ENCODE results near the gene FN1.

The FN1 gene

GRCh38 chr2:215407590-215408264 lies 28.1 kb downstream of the FN1 start:
- ATAC-seq (ENCODE audit: low read depth) = no peak
- Histone ChIP-seq H3K4me1 (ENCODE audit: insufficient read depth, poor library complexity, severe bottlenecking) (peaks cover 13% of the 10 kb centered on the region), H3K36me3 (ENCODE audit: low read depth) (peaks cover 91% of the 10 kb centered on the region), H3K9me3 (ENCODE audit: severe bottlenecking) (no peaks in the 10 kb centered on the region), H3K27me3 (ENCODE audit: insufficient read depth, poor library complexity, severe bottlenecking) (no peaks in the 10 kb centered on the region), H3K4me3 (ENCODE audit: severe bottlenecking) (no peak overlapping the region), H3K27ac (ENCODE audit: poor library complexity, severe bottlenecking) (peak overlapping the region; percentile 81)
- TF ChIP-seq CTCF (IDR thresholded peaks at IDR 0.05; ENCODE audit: poor library complexity, severe bottlenecking) = no peak
- DNase-seq (ENCODE audit: low spot score) = no peak

GRCh38 chr2:215407061-215407460 lies 28.8 kb downstream of the FN1 start:
- Histone ChIP-seq H3K27ac (ENCODE audit: poor library complexity, severe bottlenecking) (no peak overlapping the region), H3K4me3 (ENCODE audit: severe bottlenecking) (no peak overlapping the region), H3K9me3 (ENCODE audit: severe bottlenecking) (no peaks in the 10 kb centered on the region), H3K27me3 (ENCODE audit: insufficient read depth, poor library complexity, severe bottlenecking) (no peaks in the 10 kb centered on the region), H3K36me3 (ENCODE audit: low read depth) (peaks cover 92% of the 10 kb centered on the region), H3K4me1 (ENCODE audit: insufficient read depth, poor library complexity, severe bottlenecking) (peaks cover 13% of the 10 kb centered on the region)
- ATAC-seq (ENCODE audit: low read depth) = no peak
- DNase-seq (ENCODE audit: low spot score) = no peak
- TF ChIP-seq CTCF (IDR thresholded peaks at IDR 0.05; ENCODE audit: poor library complexity, severe bottlenecking) = no peak

DNA sequence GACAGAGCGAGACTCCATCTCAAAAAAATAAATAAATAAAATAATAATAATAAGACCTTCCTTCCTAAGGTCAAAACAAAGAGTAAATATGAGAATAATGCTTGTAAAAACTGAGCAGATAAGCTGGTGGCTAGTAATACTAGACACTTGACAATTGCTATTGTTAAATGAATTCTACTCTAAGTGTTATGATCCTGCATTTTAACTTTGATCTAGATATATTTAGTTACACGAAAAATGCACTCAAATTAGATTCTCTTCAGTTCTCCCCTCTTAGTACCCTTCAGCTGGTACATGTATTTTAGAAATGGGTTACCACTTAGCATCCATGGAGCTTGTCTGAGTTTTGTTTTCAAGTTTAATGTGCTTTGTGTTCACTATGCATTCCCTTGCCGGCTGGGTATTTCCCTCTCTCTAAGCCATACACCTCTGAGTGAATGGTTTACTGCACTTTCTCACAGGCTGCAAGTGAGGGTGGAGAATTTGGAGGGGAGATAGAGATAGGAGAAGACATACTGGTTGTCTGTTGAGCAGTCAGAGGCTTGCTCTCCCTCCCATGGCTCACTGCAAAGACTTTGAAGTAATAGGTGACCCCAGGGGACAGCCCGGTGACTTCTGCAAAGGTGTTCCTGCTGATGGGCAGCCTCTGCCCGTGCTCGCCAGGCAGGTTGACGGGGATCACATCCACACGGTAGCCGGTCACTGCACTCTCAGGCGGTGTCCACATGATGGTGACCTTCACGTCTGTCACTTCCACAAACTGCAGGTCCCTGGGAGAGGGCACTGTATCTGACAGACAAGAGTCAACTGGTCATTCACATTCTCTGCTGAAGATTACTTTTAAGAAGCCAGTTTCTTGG lies 29.9 kb downstream of the FN1 start:
- Histone ChIP-seq H3K4me3 (ENCODE audit: severe bottlenecking) (no peak overlapping the region), H3K4me1 (ENCODE audit: insufficient read depth, poor library complexity, severe bottlenecking) (peaks cover 8% of the 10 kb centered on the region), H3K36me3 (ENCODE audit: low read depth) (peaks cover 98% of the 10 kb centered on the region), H3K27ac (ENCODE audit: poor library complexity, severe bottlenecking) (peak overlapping the region; percentile 6), H3K27me3 (ENCODE audit: insufficient read depth, poor library complexity, severe bottlenecking) (no peaks in the 10 kb centered on the region), H3K9me3 (ENCODE audit: severe bottlenecking) (no peaks in the 10 kb centered on the region)
- no peak for DNase-seq (ENCODE audit: low spot score)
- no peak for TF ChIP-seq CTCF (IDR thresholded peaks at IDR 0.05; ENCODE audit: poor library complexity, severe bottlenecking)
- no peak for ATAC-seq (ENCODE audit: low read depth)

DNA sequence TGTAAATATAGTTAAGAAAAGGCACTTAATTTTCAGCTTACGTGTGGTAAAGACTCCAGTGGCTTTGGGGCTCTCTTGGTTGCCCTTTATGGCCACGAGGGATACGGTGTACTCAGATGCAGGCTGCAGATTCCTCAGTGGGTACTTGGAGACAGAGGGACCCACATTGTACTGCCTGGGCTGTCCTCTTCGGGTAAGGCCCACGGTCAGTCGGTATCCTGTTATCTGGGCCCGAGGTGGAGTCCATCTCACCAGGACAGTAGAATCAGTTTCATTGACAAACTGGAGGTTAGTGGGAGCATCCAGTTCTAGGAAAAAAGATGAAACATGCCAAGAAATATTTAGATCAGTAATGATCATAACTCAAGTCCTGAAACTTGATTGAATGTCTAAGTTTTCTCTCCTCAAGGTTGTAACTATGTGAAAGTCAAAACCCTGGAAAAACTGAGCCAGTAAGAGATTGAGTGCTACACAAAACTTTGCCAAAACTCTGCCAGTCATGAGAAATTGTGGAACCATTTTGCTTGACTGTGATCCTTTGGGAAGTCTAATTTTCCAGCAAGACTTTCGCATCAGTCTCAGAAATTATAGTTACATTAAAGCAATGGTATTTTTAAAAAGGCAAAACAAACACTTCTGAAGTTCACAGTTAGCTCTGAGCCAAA lies 31.4 kb downstream of the FN1 start:
- TF ChIP-seq CTCF (IDR thresholded peaks at IDR 0.05; ENCODE audit: poor library complexity, severe bottlenecking) = no peak
- no peak overlapping the region for H3K27ac ChIP-seq (ENCODE audit: poor library complexity, severe bottlenecking)
- no peak overlapping the region for H3K4me3 ChIP-seq (ENCODE audit: severe bottlenecking)
- ATAC-seq (ENCODE audit: low read depth) (no peak), DNase-seq (ENCODE audit: low spot score) (no peak)
- no peaks in the 10 kb centered on the region for H3K4me1 ChIP-seq (ENCODE audit: insufficient read depth, poor library complexity, severe bottlenecking)
- H3K27me3 ChIP-seq (ENCODE audit: insufficient read depth, poor library complexity, severe bottlenecking) = no peaks in the 10 kb centered on the region
- H3K9me3 ChIP-seq (ENCODE audit: severe bottlenecking) = no peaks in the 10 kb centered on the region
- H3K36me3 ChIP-seq (ENCODE audit: low read depth) = peaks cover 98% of the 10 kb centered on the region
